HepG2 (cell line): ENCODE results near the gene DCUN1D3. TPM values are rescaled to one million over a fixed set of nuclear protein-coding genes. Genes with fewer than 3 reads are reported as not detected.

Experiments used
- ATAC-seq: fragments of 200-7000 bp; cut with Tn5 transposase; 3 replicates; pipeline ENCODE4 v1.9.1; 2020; ENCODE audit warnings: mild to moderate bottlenecking, moderate library complexity
- BruUV-seq: library from RNA; stranded (reverse); fragments of 400-500 nt; replicated peaks from 2 replicates; lab custom pipeline; 2021; lab: Mats Ljungman, UMichigan
- CTCF ChIA-PET: fragments of 300-600 bp; formaldehyde crosslinking; extraction: SDS; loops from one replicate; lab custom pipeline; 2021; ENCODE audit warnings: low total read pairs, inconsistent platforms, low intra/inter-chr PET ratio; lab: Yijun Ruan, JAX
- POLR2A ChIA-PET: fragments of 350-600 bp; sonication (Branson Sonifier 250); formaldehyde crosslinking; loops from one replicate; lab custom pipeline; 2020; ENCODE audit warnings: antibody characterized with exemption, inconsistent platforms; lab: Yijun Ruan, JAX
- DNase-seq: peaks from one replicate; pipeline ENCODE4 v3.0.0-alpha.2; 2015; ENCODE audit warnings: low spot score
- FAIRE-seq: peaks from 3 replicates; lab custom pipeline; 2011; peaks lifted over from hg19 to GRCh38; lab: Jason Lieb, UNC
- H2AFZ ChIP-seq: one replicate; pipeline ENCODE4 v1.6.1; 2011; ENCODE audit warnings: low read length, inconsistent platforms
- H3K27ac ChIP-seq: fragments of 300-600 bp; 3 replicates; pipeline ENCODE4 v1.8.0; 2011; ENCODE audit warnings: mixed run types, mild to moderate bottlenecking, mixed read lengths, low read length, inconsistent platforms; ENCODE audit not compliant: insufficient read depth; ENCODE audit errors: extremely low read length
- H3K27me3 ChIP-seq, 2 experiments: fragments of 200-600 bp in 1 of 2; 2 replicates in 1 of 2; 3 replicates in 1 of 2; pipeline versions ENCODE4 v1.6.0 to v1.8.0; 2011; ENCODE audit warnings: low read length in 2 of 2, mild to moderate bottlenecking in 2 of 2, moderate library complexity in 2 of 2, inconsistent platforms in 1 of 2; ENCODE audit not compliant: insufficient read depth in 2 of 2, control insufficient read depth in 1 of 2
- H3K36me3 ChIP-seq, 2 experiments: fragments of 200-600 bp in 1 of 2; replicated peaks in 1 of 2; 2 replicates in 1 of 2; 3 replicates in 1 of 2; pipeline versions ENCODE4 v1.5.1 to v1.8.0; 2011; ENCODE audit warnings: low read length in 2 of 2, inconsistent platforms in 1 of 2; ENCODE audit not compliant: insufficient read depth in 2 of 2, control insufficient read depth in 1 of 2
- H3K4me1 ChIP-seq: 2 replicates; pipeline ENCODE4 v1.5.1; 2012; ENCODE audit warnings: low read length, inconsistent platforms; ENCODE audit not compliant: insufficient read depth
- H3K4me2 ChIP-seq: 2 replicates; pipeline ENCODE4 v1.6.0; 2011; ENCODE audit warnings: low read depth, low read length, inconsistent platforms
- H3K4me3 ChIP-seq, 3 experiments: fragments of 200-600 bp in 1 of 3; sonication (generic), shearing (Covaris generic) in 1 of 3; replicated peaks in 1 of 3; 2 replicates each; pipeline ENCODE4 v1.5.1; 2011 to 2016; ENCODE audit warnings: low read length in 3 of 3, inconsistent platforms in 2 of 3, low read depth in 2 of 3, mild to moderate bottlenecking in 2 of 3, control low read depth in 1 of 3, mixed read lengths in 1 of 3; ENCODE audit not compliant: insufficient read depth in 1 of 3
- H3K79me2 ChIP-seq: one replicate; pipeline ENCODE4 v1.6.1; 2011; ENCODE audit warnings: low read length, inconsistent platforms; ENCODE audit not compliant: insufficient read depth
- H3K9ac ChIP-seq: 2 replicates; pipeline ENCODE4 v1.6.0; 2011; ENCODE audit warnings: mild to moderate bottlenecking, low read depth, low read length, inconsistent platforms; ENCODE audit not compliant: insufficient read depth
- H3K9me3 ChIP-seq: 2 replicates; pipeline ENCODE4 v1.5.1; 2012; ENCODE audit warnings: mild to moderate bottlenecking, low read length
- H4K20me1 ChIP-seq: 2 replicates; pipeline ENCODE4 v1.6.0; 2011; ENCODE audit warnings: inconsistent platforms, mild to moderate bottlenecking, low read length, moderate library complexity; ENCODE audit not compliant: insufficient read depth
- CBFB ChIP-seq: sonication (generic); formaldehyde crosslinking; IDR thresholded peaks from 2 replicates; pipeline ENCODE4 v1.4.0; 2020; ENCODE audit warnings: missing genetic modification reagents
- EP300 ChIP-seq, 3 experiments: sonication (generic) in 1 of 3; formaldehyde crosslinking in 1 of 3; IDR thresholded peaks; 2 replicates each; pipeline versions ENCODE4 v1.5.1 to v1.6.1; 2011 to 2020; ENCODE audit warnings: low read depth in 2 of 3, low read length in 2 of 3, borderline replicate concordance in 1 of 3, improper control_type of control experiment in 1 of 3, mild to moderate bottlenecking in 1 of 3, missing genetic modification reagents in 1 of 3, moderate library complexity in 1 of 3
- JUND ChIP-seq: sonication (generic); formaldehyde crosslinking; IDR thresholded peaks from 2 replicates; pipeline ENCODE4 v1.8.0; 2022; ENCODE audit warnings: mild to moderate bottlenecking, missing genetic modification reagents
- KMT2A ChIP-seq: sonication (generic); formaldehyde crosslinking; IDR thresholded peaks from 2 replicates; pipeline ENCODE4 v1.4.0; 2020; ENCODE audit warnings: missing genetic modification reagents
- MEIS1 ChIP-seq: sonication (generic); formaldehyde crosslinking; IDR thresholded peaks from 2 replicates; pipeline ENCODE4 v1.9.0; 2021; ENCODE audit warnings: mild to moderate bottlenecking, missing genetic modification reagents, moderate library complexity, borderline replicate concordance
- MXD3 ChIP-seq: IDR thresholded peaks from 2 replicates; pipeline ENCODE4 v1.6.1; 2016; ENCODE audit warnings: mild to moderate bottlenecking, missing biosample characterization, missing genetic modification reagents
- NFE2 ChIP-seq: sonication (generic); formaldehyde crosslinking; IDR thresholded peaks from 2 replicates; pipeline ENCODE4 v1.4.0; 2020; ENCODE audit warnings: missing genetic modification reagents
- RAD51 ChIP-seq: fragments of 450-650 bp; IDR thresholded peaks from 2 replicates; pipeline ENCODE4 v1.6.1; 2016; ENCODE audit warnings: borderline replicate concordance
- RNF219 ChIP-seq: sonication (generic); formaldehyde crosslinking; IDR thresholded peaks from 2 replicates; pipeline ENCODE4 v1.5.0; 2020; ENCODE audit warnings: mild to moderate bottlenecking, missing genetic modification reagents
- ZFAT ChIP-seq: sonication (generic); formaldehyde crosslinking; conservative IDR thresholded peaks from 2 replicates; pipeline ENCODE4 v1.8.1; 2023; ENCODE audit warnings: missing genetic modification reagents, inconsistent platforms
- ZNF788 ChIP-seq: sonication (generic); formaldehyde crosslinking; IDR thresholded peaks from 2 replicates; pipeline ENCODE4 v1.5.0; 2020; ENCODE audit warnings: mild to moderate bottlenecking, missing genetic modification reagents, borderline replicate concordance
- WGBS: methylation state at CpG from one replicate; pipeline ENCODE4 v1.1.6; 2017; ENCODE audit warnings: low lambda C conversion rate; 5-methylcytosine and 5-hydroxymethylcytosine counted together
- in situ Hi-C: cut with HindIII; loops from 2 replicates; pipeline ENCODE4 v1.10.0; 2017; ENCODE audit warnings: low pct_unique_long_range_greater_than_20kb; ENCODE audit not compliant: extremely low pct_ligation_motif_present
- intact Hi-C: fragments of 100-400 bp; cut with micrococcal nuclease; formaldehyde crosslinking; loops from one replicate; pipeline ENCODE4 v1.10.0; 2022; ENCODE audit not compliant: unreplicated experiment
- polyA plus RNA-seq, 8 experiments: library from polyadenylated mRNA; depleted of rRNA in 3 of 8; stranded (reverse) in 7 of 8; unstranded in 1 of 8; fragments of >200 nt; fragmentation: Illumina TruSeq in 4 of 8; extraction: Trizol in 4 of 8; gene quantifications; 2 replicates each; pipeline versions ENCODE4 v1.2.1 to v1.2.3, GENCODE V29; 2011 to 2016; ENCODE audit warnings: low read depth in 4 of 8, missing spikeins in 1 of 8, mixed read lengths in 1 of 8; ENCODE audit not compliant: insufficient read depth in 1 of 8
- total RNA-seq, 5 experiments: library from RNA; depleted of rRNA; stranded (reverse); fragments of >200 nt; fragmentation: Illumina TruSeq; extraction: Trizol; gene quantifications; 2 replicates each; pipeline ENCODE4 v1.2.3, GENCODE V29; 2016; ENCODE audit warnings: low read depth in 1 of 5
- TF ChIP-seq, protein P1 (sequence below): sonication (generic); formaldehyde crosslinking; IDR thresholded peaks from 2 replicates; pipeline ENCODE4 v1.4.0; 2020; ENCODE audit warnings: missing genetic modification reagents

DCUN1D3 gene
- total and polyA plus RNA-seq, 2 of the 13 experiments (the other 11 are each of a cell fraction or from before 2014, with no cell fraction given), result 5.0 to 19.3 TPM

DNA sequence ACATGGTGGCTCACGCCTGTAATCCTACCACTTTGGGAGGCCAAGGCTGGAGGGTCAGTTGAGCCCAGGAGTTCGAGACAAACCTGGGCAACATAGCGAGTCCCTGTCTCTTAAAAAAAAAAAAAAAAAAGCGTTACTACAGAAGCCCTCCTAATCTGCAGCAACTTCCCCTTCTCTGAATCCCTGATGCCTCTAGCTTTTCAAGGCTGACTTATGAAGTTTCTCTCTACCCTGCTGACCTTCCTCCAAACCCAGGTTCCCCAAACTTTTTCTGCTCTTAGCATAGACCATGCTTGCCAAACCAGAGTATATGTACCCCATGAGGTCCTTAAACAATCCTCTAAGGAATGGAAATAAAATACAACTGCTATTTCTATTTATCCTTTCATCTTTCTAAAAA lies 16.8 kb upstream of the DCUN1D3 start:
- no peak overlapping the region for H3K4me2 ChIP-seq
- POLR2A ChIA-PET, result interaction anchor here (0.6 kb wide), 1 partner anchor 17 kb away, joined by 3 read pairs; the partner anchor contains the start of genes DCUN1D3 and LYRM1
- no peaks in the 10 kb centered on the region for H3K27me3 ChIP-seq
- no TSS peak for BruUV-seq
- no peak overlapping the region for H3K9ac ChIP-seq
- H3K79me2 ChIP-seq, result no peaks in the 10 kb centered on the region
- TF ChIP-seq EP300 (IDR thresholded peaks at IDR 0.05; ENCODE audit: low read depth in 2 of 2, low read length in 2 of 2) (no peak), EP300 (CRISPR knock-in tag; IDR thresholded peaks at IDR 0.05; ENCODE audit: borderline replicate concordance) (no peak), MEIS1 (CRISPR knock-in tag) (no peak), RAD51 (no peak), ZNF788 (CRISPR knock-in tag) (no peak), NFE2 (CRISPR knock-in tag) (no peak), MXD3 (CRISPR knock-in tag) (no peak), RNF219 (CRISPR knock-in tag) (no peak), ZFAT (CRISPR knock-in tag) (no peak), KMT2A (CRISPR knock-in tag) (no peak), JUND (CRISPR knock-in tag) (no peak), CBFB (CRISPR knock-in tag) (no peak)
- TF ChIP-seq, protein P1, sequence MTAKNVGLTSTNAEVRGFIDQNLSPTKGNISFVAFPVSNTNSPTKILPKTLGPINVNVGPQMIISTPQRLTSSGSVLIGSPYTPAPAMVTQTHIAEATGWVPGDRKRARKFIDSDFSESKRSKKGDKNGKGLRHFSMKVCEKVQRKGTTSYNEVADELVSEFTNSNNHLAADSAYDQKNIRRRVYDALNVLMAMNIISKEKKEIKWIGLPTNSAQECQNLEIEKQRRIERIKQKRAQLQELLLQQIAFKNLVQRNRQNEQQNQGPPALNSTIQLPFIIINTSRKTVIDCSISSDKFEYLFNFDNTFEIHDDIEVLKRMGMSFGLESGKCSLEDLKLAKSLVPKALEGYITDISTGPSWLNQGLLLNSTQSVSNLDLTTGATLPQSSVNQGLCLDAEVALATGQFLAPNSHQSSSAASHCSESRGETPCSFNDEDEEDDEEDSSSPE (CRISPR knock-in tag), result no peak
- no peak overlapping the region for H2AFZ ChIP-seq
- no peaks in the 10 kb centered on the region for H4K20me1 ChIP-seq
- in situ Hi-C loops (no loop called here), intact Hi-C loops (no loop called here)
- FAIRE-seq (no peak), ATAC-seq (no peak), DNase-seq (no peak)
- no peak overlapping the region for H3K4me3 ChIP-seq
- WGBS, result 96% methylated on average over 4 of the region's 4 CpGs
- H3K27ac ChIP-seq, result no peak overlapping the region
- H3K36me3 ChIP-seq, result peaks cover 15 to 36% of the 10 kb centered on the region in 2 experiments
- H3K4me1 ChIP-seq, result peaks cover 18% of the 10 kb centered on the region
- CTCF ChIA-PET, result no interaction called here
- no peaks in the 10 kb centered on the region for H3K9me3 ChIP-seq
